Esophagus muscularis mucosa (tissue), 4 donors: ENCODE data around the gene GARIN3. TPM values are rescaled to one million over a fixed set of nuclear protein-coding genes. Genes with fewer than 3 reads are reported as not detected.
A peak's percentile ranks its signal among the peaks of the same experiment; 100 is the strongest.

Experiments
- DNase-seq: peaks from one replicate; pipeline ENCODE4 v3.0.0-alpha.2; 2017; ENCODE audit errors: extremely low spot score
- H3K27ac ChIP-seq, 4 donors: fragments of 200-600 bp; sonication (generic); replicated peaks in 1 of 4; 1 replicate in 3 of 4; 2 replicates in 1 of 4; pipeline ENCODE4 v1.5.1; 2016 to 2019; ENCODE audit warnings: mild to moderate bottlenecking in 1 of 4
- H3K27me3 ChIP-seq, 4 donors: fragments of 200-600 bp; sonication (generic); one replicate each; pipeline versions ENCODE4 v1.5.1 to v1.6.0; 2016 to 2019
- H3K36me3 ChIP-seq, 4 donors: fragments of 200-600 bp; sonication (generic); one replicate each; pipeline ENCODE4 v1.5.1; 2016 to 2019
- H3K4me1 ChIP-seq, 4 donors: fragments of 200-600 bp; sonication (generic); one replicate each; pipeline ENCODE4 v1.5.1; 2016 to 2019
- H3K4me3 ChIP-seq, 4 donors: fragments of 200-600 bp; sonication (generic); 1 replicate in 2 of 4; 2 replicates in 2 of 4; pipeline ENCODE4 v1.5.1; 2016 to 2019; ENCODE audit warnings: mild to moderate bottlenecking in 4 of 4, moderate library complexity in 1 of 4
- H3K9me3 ChIP-seq, 4 donors: fragments of 200-600 bp; sonication (generic); 1 replicate in 3 of 4; 2 replicates in 1 of 4; pipeline ENCODE4 v1.5.1; 2016 to 2019
- CTCF ChIP-seq, 3 experiments: fragments of 200-600 bp in 2 of 3; fragments of 450-650 bp in 1 of 3; sonication (generic) in 2 of 3; IDR thresholded peaks; one replicate each; pipeline ENCODE4 v1.5.1; 2017 to 2019; ENCODE audit warnings: antibody characterized with exemption in 3 of 3, mild to moderate bottlenecking in 2 of 3, moderate library complexity in 1 of 3
- EP300 ChIP-seq: sonication (generic); formaldehyde crosslinking; IDR thresholded peaks from one replicate; pipeline ENCODE4 v1.6.1; 2017; ENCODE audit warnings: antibody characterized with exemption
- POLR2A ChIP-seq: fragments of 450-650 bp; IDR thresholded peaks from one replicate; pipeline ENCODE4 v1.6.1; 2017; ENCODE audit warnings: antibody characterized with exemption, moderate library complexity, mild to moderate bottlenecking, low read depth
- POLR2AphosphoS5 ChIP-seq, 2 donors: sonication (generic); formaldehyde crosslinking; IDR thresholded peaks; one replicate each; pipeline ENCODE4 v1.6.1; 2017; ENCODE audit warnings: antibody characterized with exemption in 2 of 2
- WGBS: methylation state at CpG from one replicate; pipeline ENCODE4 v1.1.5; 2018; 5-methylcytosine and 5-hydroxymethylcytosine counted together
- intact Hi-C: fragments of 100-400 bp; cut with DNase I; formaldehyde crosslinking; loops from one replicate; pipeline ENCODE4 v1.15.1; 2023
- total RNA-seq, 4 donors: library from RNA; depleted of rRNA; stranded (reverse); fragments of >200 nt; gene quantifications; one replicate each; pipeline versions ENCODE4 v1.1.0 to v1.2.1, GENCODE V29; 2016

The GARIN3 gene
- total RNA-seq, 4 donors from 2014 or later, result not detected

- intact Hi-C loops, result no loop called here
- TF ChIP-seq EP300, result no peak
- no peak for TF ChIP-seq CTCF (IDR thresholded peaks at IDR 0.05)
- TF ChIP-seq POLR2A, result no peak
- WGBS, result 75% methylated on average over 4 of the region's 4 CpGs
Observed at GRCh38 chr5:157167214-157167621, 1.2 kb upstream of the GARIN3 start.

GRCh38 chr5:157165668-157166067 lies 396 bp downstream of the GARIN3 start:
- Histone ChIP-seq H3K27me3 (peaks cover 0 to 24% (median 0%) of the 10 kb centered on the region in 4 donors), H3K4me1 (no peaks in the 10 kb centered on the region), H3K36me3 (no peaks in the 10 kb centered on the region), H3K27ac (no peak overlapping the region), H3K4me3 (no peak overlapping the region), H3K9me3 (no peaks in the 10 kb centered on the region)
- TF ChIP-seq POLR2AphosphoS5 (IDR thresholded peaks at IDR 0.05), result no peak
- no peak for TF ChIP-seq EP300
- TF ChIP-seq CTCF (IDR thresholded peaks at IDR 0.05), result no peak
- TF ChIP-seq POLR2A, result no peak
- 93% methylated on average over 12 of the region's 14 CpGs for WGBS
- intact Hi-C loops, result no loop called here
- DNase-seq, result peak; percentile 50

More at GRCh38 chr5:157167214-157167621, 1.2 kb upstream of the GARIN3 start:
- no peak overlapping the region for H3K4me3 ChIP-seq
- H3K27ac ChIP-seq, result no peak overlapping the region
- peaks cover 0 to 15% (median 0%) of the 10 kb centered on the region in 4 donors for H3K27me3 ChIP-seq
- no peaks in the 10 kb centered on the region for H3K4me1 ChIP-seq
- H3K36me3 ChIP-seq, result no peaks in the 10 kb centered on the region
- peak; percentile 10 for DNase-seq
- no peaks in the 10 kb centered on the region for H3K9me3 ChIP-seq

- Histone ChIP-seq H3K27ac (no peak overlapping the region), H3K4me3 (no peak overlapping the region), H3K27me3 (peaks cover 0 to 24% (median 0%) of the 10 kb centered on the region in 4 donors), H3K36me3 (no peaks in the 10 kb centered on the region), H3K9me3 (no peaks in the 10 kb centered on the region), H3K4me1 (no peaks in the 10 kb centered on the region)
- intact Hi-C loops, result no loop called here
- 83% methylated on average over 4 of the region's 4 CpGs for WGBS
- no peak for TF ChIP-seq EP300
- no peak for TF ChIP-seq CTCF (IDR thresholded peaks at IDR 0.05)
- no peak for TF ChIP-seq POLR2AphosphoS5 (IDR thresholded peaks at IDR 0.05)
- TF ChIP-seq POLR2A, result no peak
- DNase-seq, result peak; percentile 66
Observed at GRCh38 chr5:157165261-157165660, 803 bp downstream of the GARIN3 start.

GRCh38 chr5:157164521-157164920 lies 1.5 kb downstream of the GARIN3 start:
- DNase-seq, result no peak
- WGBS, result 77% methylated on average over 5 of the region's 5 CpGs
- no peaks in the 10 kb centered on the region for H3K4me1 ChIP-seq
- peaks cover 0 to 24% (median 0%) of the 10 kb centered on the region in 4 donors for H3K27me3 ChIP-seq
- intact Hi-C loops, result no loop called here
- H3K27ac ChIP-seq, result no peak overlapping the region
- H3K36me3 ChIP-seq, result no peaks in the 10 kb centered on the region
- H3K9me3 ChIP-seq, result no peaks in the 10 kb centered on the region
- TF ChIP-seq POLR2A (no peak), CTCF (IDR thresholded peaks at IDR 0.05) (no peak), POLR2AphosphoS5 (IDR thresholded peaks at IDR 0.05) (no peak), EP300 (no peak)
- H3K4me3 ChIP-seq, result no peak overlapping the region

GRCh38 chr5:157162919-157163510 lies 3.0 kb downstream of the GARIN3 start:
- TF ChIP-seq CTCF (IDR thresholded peaks at IDR 0.05) (no peak), EP300 (no peak), POLR2AphosphoS5 (IDR thresholded peaks at IDR 0.05) (no peak), POLR2A (no peak)
- Histone ChIP-seq H3K27ac (no peak overlapping the region), H3K4me1 (no peaks in the 10 kb centered on the region), H3K27me3 (peaks cover 0 to 24% (median 0%) of the 10 kb centered on the region in 4 donors), H3K4me3 (no peak overlapping the region), H3K36me3 (no peaks in the 10 kb centered on the region), H3K9me3 (no peaks in the 10 kb centered on the region)
- intact Hi-C loops, result no loop called here
- DNase-seq, result peak; percentile 68
- WGBS, result 95% methylated on average over 11 of the region's 12 CpGs
